ENCODE results near the gene DNASE1. TPM values are rescaled to one million over a fixed set of nuclear protein-coding genes. Genes with fewer than 3 reads are reported as not detected.

The DNASE1 gene
- polyA plus RNA-seq, 1 donor from 2014 or later, result 47.8 TPM

- no peak overlapping the region for H3K27ac ChIP-seq (ENCODE audit: low read length)
- H3F3A ChIP-seq (ENCODE audit: insufficient read depth, low read length, poor library complexity, severe bottlenecking), result no peaks in the 10 kb centered on the region
- no peaks in the 10 kb centered on the region for H4K20me1 ChIP-seq (ENCODE audit: insufficient read depth)
- H3K79me2 ChIP-seq (replicated peaks; ENCODE audit: insufficient read depth, low read length), result no peaks in the 10 kb centered on the region
- H3K9ac ChIP-seq (ENCODE audit: low read length), result no peak overlapping the region
- TF ChIP-seq CTCF (IDR thresholded peaks at IDR 0.05; ENCODE audit: poor library complexity, severe bottlenecking) (no peak), EZH2 (IDR thresholded peaks at IDR 0.05; ENCODE audit: borderline replicate concordance, insufficient read depth, low read length, poor library complexity, severe bottlenecking) (no peak), SMC3 (conservative IDR thresholded peaks at IDR 0.05; ENCODE audit: poor library complexity) (no peak), MXI1 (conservative IDR thresholded peaks at IDR 0.05; ENCODE audit: poor library complexity, severe bottlenecking) (no peak), EP300 (conservative IDR thresholded peaks at IDR 0.05; ENCODE audit: poor library complexity, severe bottlenecking) (no peak), RAD21 (conservative IDR thresholded peaks at IDR 0.05) (no peak), TAF1 (IDR thresholded peaks at IDR 0.05; ENCODE audit: low read depth) (no peak), POLR2AphosphoS5 (IDR thresholded peaks at IDR 0.05) (no peak), REST (IDR thresholded peaks at IDR 0.05; ENCODE audit: borderline replicate concordance) (no peak)
- no peaks in the 10 kb centered on the region for H3K27me3 ChIP-seq (ENCODE audit: insufficient read depth, low read depth, low read length)
- H3K9me2 ChIP-seq (ENCODE audit: insufficient read depth, low read length), result no peaks in the 10 kb centered on the region
- H3K4me2 ChIP-seq (ENCODE audit: low read length), result no peak overlapping the region
- no peak overlapping the region for H3K4me3 ChIP-seq (ENCODE audit: low read length)
- H3K36me3 ChIP-seq (ENCODE audit: insufficient read depth, low read length), result peaks cover 4% of the 10 kb centered on the region
- H2AFZ ChIP-seq (ENCODE audit: low read depth, low read length), result no peak overlapping the region
- H3K9me3 ChIP-seq (ENCODE audit: low read length), result no peaks in the 10 kb centered on the region
Observed at GRCh38 chr16:3687021-3687420, 32.5 kb downstream of the DNASE1 start.

GRCh38 chr16:3687792-3688191 lies 33.3 kb downstream of the DNASE1 start:
- TF ChIP-seq SMC3 (conservative IDR thresholded peaks at IDR 0.05; ENCODE audit: poor library complexity) (no peak), TAF1 (IDR thresholded peaks at IDR 0.05; ENCODE audit: low read depth) (no peak), EP300 (conservative IDR thresholded peaks at IDR 0.05; ENCODE audit: poor library complexity, severe bottlenecking) (no peak), RAD21 (conservative IDR thresholded peaks at IDR 0.05) (no peak), POLR2AphosphoS5 (IDR thresholded peaks at IDR 0.05) (no peak), MXI1 (conservative IDR thresholded peaks at IDR 0.05; ENCODE audit: poor library complexity, severe bottlenecking) (no peak), EZH2 (IDR thresholded peaks at IDR 0.05; ENCODE audit: borderline replicate concordance, insufficient read depth, low read length, poor library complexity, severe bottlenecking) (no peak), CTCF (IDR thresholded peaks at IDR 0.05; ENCODE audit: poor library complexity, severe bottlenecking) (no peak), REST (IDR thresholded peaks at IDR 0.05; ENCODE audit: borderline replicate concordance) (no peak)

More at GRCh38 chr16:3687792-3688191, 33.3 kb downstream of the DNASE1 start:
- Histone ChIP-seq H3K27me3 (ENCODE audit: insufficient read depth, low read depth, low read length) (no peaks in the 10 kb centered on the region), H4K20me1 (ENCODE audit: insufficient read depth) (no peaks in the 10 kb centered on the region), H3K9me2 (ENCODE audit: insufficient read depth, low read length) (no peaks in the 10 kb centered on the region), H3K9me3 (ENCODE audit: low read length) (no peaks in the 10 kb centered on the region), H3K79me2 (replicated peaks; ENCODE audit: insufficient read depth, low read length) (no peaks in the 10 kb centered on the region), H3K36me3 (ENCODE audit: insufficient read depth, low read length) (no peaks in the 10 kb centered on the region), H3K4me3 (ENCODE audit: low read length) (no peak overlapping the region), H3K9ac (ENCODE audit: low read length) (no peak overlapping the region), H3K4me2 (ENCODE audit: low read length) (no peak overlapping the region), H2AFZ (ENCODE audit: low read depth, low read length) (no peak overlapping the region), H3K27ac (ENCODE audit: low read length) (no peak overlapping the region), H3F3A (ENCODE audit: insufficient read depth, low read length, poor library complexity, severe bottlenecking) (no peaks in the 10 kb centered on the region)

Data from neural cell (in vitro differentiated cells).